GM12864 (cell line): ENCODE results near the gene PAN3.

Experiments used
- DNase-seq: peaks from one replicate; pipeline ENCODE4 v3.0.0-alpha.2; 2011; ENCODE audit warnings: low read depth
- H3K4me3 ChIP-seq: 2 replicates; pipeline ENCODE4 v1.5.1; 2011; ENCODE audit warnings: mild to moderate bottlenecking, low read depth, low read length, control low read depth
- CTCF ChIP-seq: IDR thresholded peaks from 2 replicates; pipeline ENCODE4 v1.5.1; 2011; ENCODE audit warnings: low read depth, mild to moderate bottlenecking, moderate library complexity, low read length, control low read depth, inconsistent platforms; ENCODE audit errors: missing control alignments

Gene PAN3

GRCh38 chr13:28239374-28239773, 101.0 kb downstream of the PAN3 start:
- H3K4me3 ChIP-seq = no peak overlapping the region
- no peak for DNase-seq
- TF ChIP-seq CTCF = no peak

GRCh38 chr13:28245465-28245864, 107.1 kb downstream of the PAN3 start:
- TF ChIP-seq CTCF = no peak
- DNase-seq = no peak
- no peak overlapping the region for H3K4me3 ChIP-seq

GRCh38 chr13:28246891-28247290, 108.5 kb downstream of the PAN3 start:
- TF ChIP-seq CTCF = no peak
- H3K4me3 ChIP-seq = no peak overlapping the region
- DNase-seq = no peak

GRCh38 chr13:28248080-28248479, 109.7 kb downstream of the PAN3 start:
- no peak overlapping the region for H3K4me3 ChIP-seq
- DNase-seq = no peak
- no peak for TF ChIP-seq CTCF

- DNase-seq = no peak
- TF ChIP-seq CTCF = no peak
- no peak overlapping the region for H3K4me3 ChIP-seq
These were observed 112.2 kb downstream of the PAN3 start for GRCh38 chr13:28250542-28250941.

GRCh38 chr13:28251466-28251865, 113.1 kb downstream of the PAN3 start:
- DNase-seq = no peak
- TF ChIP-seq CTCF = no peak
- no peak overlapping the region for H3K4me3 ChIP-seq

- no peak overlapping the region for H3K4me3 ChIP-seq
- no peak for TF ChIP-seq CTCF
- DNase-seq = no peak
These were observed 114.2 kb downstream of the PAN3 start for GRCh38 chr13:28252547-28252946.
